ENCODE measurements around the gene WDTC1.

DNA sequence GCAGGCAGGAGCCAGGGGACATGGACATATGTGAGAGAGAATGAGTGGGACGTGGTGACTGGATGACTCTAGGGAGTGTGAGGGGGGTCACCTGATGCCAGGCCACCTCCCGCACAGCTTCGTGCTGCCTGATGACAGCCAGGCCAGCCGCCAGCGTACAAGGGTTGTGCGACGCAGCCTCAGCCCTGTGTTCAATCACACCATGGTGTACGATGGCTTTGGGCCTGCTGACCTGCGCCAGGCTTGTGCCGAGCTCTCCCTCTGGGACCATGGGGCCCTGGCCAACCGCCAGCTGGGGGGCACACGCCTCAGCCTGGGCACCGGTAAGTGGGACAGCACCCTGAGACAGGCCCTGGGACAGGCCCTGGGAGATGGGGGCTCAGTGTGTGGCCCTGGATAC, 118.7 kb downstream of the WDTC1 start:
- TF ChIP-seq ZNF274 (IDR thresholded peaks at IDR 0.05; ENCODE audit: low read depth, low read length) = no peak
- no peak for TF ChIP-seq YY1 (IDR thresholded peaks at IDR 0.05; ENCODE audit: insufficient read depth, insufficient read length)

Measured in NT2/D1 (cell line).